Body of pancreas (tissue), 4 donors: ENCODE data around the gene LETM1. TPM values are rescaled to one million over a fixed set of nuclear protein-coding genes. Genes with fewer than 3 reads are reported as not detected.
A peak's percentile ranks its signal among the peaks of the same experiment; 100 is the strongest.

Source experiments
- ATAC-seq: fragments of 150-250 bp; one replicate; pipeline ENCODE4 v1.9.1; 2016
- DNase-seq, 4 donors: peaks; one replicate each; pipeline ENCODE4 v3.0.0-alpha.2; 2019
- H3K27ac ChIP-seq, 4 donors: fragments of 200-600 bp; sonication (generic); 1 replicate in 3 of 4; 2 replicates in 1 of 4; pipeline versions ENCODE4 v1.5.1 to v1.6.1; 2016 to 2019; ENCODE audit warnings: mild to moderate bottlenecking in 1 of 4, mixed read lengths in 1 of 4, moderate library complexity in 1 of 4
- H3K27me3 ChIP-seq, 2 donors: fragments of 200-600 bp; sonication (generic); one replicate each; pipeline ENCODE4 v1.6.0; 2016; ENCODE audit warnings: mild to moderate bottlenecking in 1 of 2
- H3K36me3 ChIP-seq, 2 donors: fragments of 200-600 bp; sonication (generic); replicated peaks in 1 of 2; 2 replicates each; pipeline ENCODE4 v1.5.1; 2016; ENCODE audit warnings: low read depth in 2 of 2; ENCODE audit not compliant: insufficient read depth in 1 of 2
- H3K4me1 ChIP-seq: fragments of 200-600 bp; sonication (generic); one replicate; pipeline ENCODE4 v1.6.0; 2016
- H3K4me3 ChIP-seq, 2 donors: fragments of 200-600 bp; sonication (generic); 1 replicate in 1 of 2; 2 replicates in 1 of 2; pipeline ENCODE4 v1.5.1; 2016 to 2019
- H3K9me3 ChIP-seq, 3 donors: fragments of 200-600 bp; sonication (generic); 1 replicate in 2 of 3; 2 replicates in 1 of 3; pipeline ENCODE4 v1.5.1; 2016
- CTCF ChIP-seq, 7 experiments: fragments of 450-650 bp in 4 of 7; fragments of 200-600 bp in 3 of 7; sonication (generic) in 3 of 7; IDR thresholded peaks; one replicate each; pipeline ENCODE4 v1.5.1; 2016 to 2019; ENCODE audit warnings: antibody characterized with exemption in 7 of 7
- POLR2A ChIP-seq, 3 donors: fragments of 450-650 bp; IDR thresholded peaks; one replicate each; pipeline ENCODE4 v1.6.1; 2016; ENCODE audit warnings: antibody characterized with exemption in 3 of 3, mild to moderate bottlenecking in 2 of 3
- WGBS, 2 donors: methylation state at CpG; one replicate each; pipeline ENCODE4 v1.1.5; 2017; 5-methylcytosine and 5-hydroxymethylcytosine counted together
- intact Hi-C: fragments of 100-400 bp; cut with DNase I; formaldehyde crosslinking; loops from one replicate; pipeline ENCODE4 v1.15.1; 2023
- total RNA-seq, 2 donors: library from RNA; depleted of rRNA; stranded (reverse); fragments of >200 nt; gene quantifications; one replicate each; pipeline ENCODE4 v1.1.0, GENCODE V29; 2016

Gene LETM1
- total RNA-seq, 2 donors from 2014 or later, result 23.3 to 52.4 TPM

GRCh38 chr4:1789552-1789951, 66.4 kb downstream of the LETM1 start:
- Histone ChIP-seq H3K9me3 (no peaks in the 10 kb centered on the region), H3K27ac (no peak overlapping the region), H3K27me3 (peaks cover 0 to 5% of the 10 kb centered on the region in 2 donors), H3K36me3 (no peaks in the 10 kb centered on the region), H3K4me1 (peaks cover 40% of the 10 kb centered on the region), H3K4me3 (no peak overlapping the region)
- no peak for DNase-seq
- no peak for ATAC-seq
- intact Hi-C loops, result no loop called here
- 79 to 87% methylated on average over 11 to 13 of the region's 21 CpGs for WGBS, 2 donors
- no peak for TF ChIP-seq POLR2A (IDR thresholded peaks at IDR 0.05)
- no peak for TF ChIP-seq CTCF (IDR thresholded peaks at IDR 0.05)

DNA sequence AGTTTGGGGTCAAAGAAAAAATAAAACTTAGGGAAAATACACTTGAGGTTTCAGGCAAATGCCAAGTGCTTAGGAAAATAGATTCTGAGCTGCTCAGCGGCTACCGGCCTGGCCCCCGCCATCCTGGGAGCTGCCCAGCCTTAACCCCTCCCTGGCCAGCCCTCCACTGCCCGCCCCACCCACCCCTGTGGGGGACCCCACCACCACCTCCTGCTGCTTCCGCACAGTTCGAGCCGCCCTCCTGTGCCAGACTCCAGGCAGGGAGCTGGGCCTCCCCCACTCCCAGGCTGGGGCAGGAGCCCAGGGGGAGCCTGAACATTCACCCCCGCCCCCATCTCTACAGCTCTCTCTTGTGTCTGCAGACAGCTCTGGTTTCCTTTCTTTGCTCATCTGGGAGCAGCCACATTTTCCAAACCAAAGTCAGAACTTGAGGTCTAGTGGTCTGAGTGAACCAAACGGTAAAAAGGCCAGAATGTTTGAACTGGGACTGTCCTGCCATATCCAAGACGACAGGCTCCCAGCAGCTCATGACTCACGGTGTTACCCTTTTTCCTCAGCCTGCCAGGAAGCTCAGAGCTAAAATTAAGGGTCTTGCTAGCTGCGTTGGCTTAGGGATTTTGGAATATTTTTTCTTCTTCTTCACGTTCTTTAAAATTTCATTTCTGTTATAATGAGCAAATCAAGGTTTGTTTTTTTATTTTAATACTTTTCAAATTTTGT, 67.5 kb downstream of the LETM1 start:
- 73 to 77% methylated on average over 13 of the region's 13 CpGs for WGBS, 2 donors
- Histone ChIP-seq H3K27me3 (no peaks in the 10 kb centered on the region), H3K36me3 (no peaks in the 10 kb centered on the region), H3K4me3 (no peak overlapping the region), H3K4me1 (peaks cover 33% of the 10 kb centered on the region), H3K27ac (no peak overlapping the region), H3K9me3 (no peaks in the 10 kb centered on the region)
- intact Hi-C loops, result no loop called here
- TF ChIP-seq CTCF (IDR thresholded peaks at IDR 0.05), result no peak
- TF ChIP-seq POLR2A (IDR thresholded peaks at IDR 0.05), result no peak
- ATAC-seq (no peak), DNase-seq (no peak)

GRCh38 chr4:1787411-1788077, 68.4 kb downstream of the LETM1 start:
- no peak for DNase-seq
- no peak for ATAC-seq
- TF ChIP-seq POLR2A (IDR thresholded peaks at IDR 0.05), result no peak
- TF ChIP-seq CTCF (IDR thresholded peaks at IDR 0.05), result no peak
- Histone ChIP-seq H3K27me3 (no peaks in the 10 kb centered on the region), H3K27ac (no peak overlapping the region), H3K4me3 (no peak overlapping the region), H3K4me1 (peaks cover 30% of the 10 kb centered on the region), H3K36me3 (no peaks in the 10 kb centered on the region), H3K9me3 (no peaks in the 10 kb centered on the region)
- 64 to 69% methylated on average over 21 to 24 of the region's 25 CpGs for WGBS, 2 donors
- intact Hi-C loops, result no loop called here

DNA sequence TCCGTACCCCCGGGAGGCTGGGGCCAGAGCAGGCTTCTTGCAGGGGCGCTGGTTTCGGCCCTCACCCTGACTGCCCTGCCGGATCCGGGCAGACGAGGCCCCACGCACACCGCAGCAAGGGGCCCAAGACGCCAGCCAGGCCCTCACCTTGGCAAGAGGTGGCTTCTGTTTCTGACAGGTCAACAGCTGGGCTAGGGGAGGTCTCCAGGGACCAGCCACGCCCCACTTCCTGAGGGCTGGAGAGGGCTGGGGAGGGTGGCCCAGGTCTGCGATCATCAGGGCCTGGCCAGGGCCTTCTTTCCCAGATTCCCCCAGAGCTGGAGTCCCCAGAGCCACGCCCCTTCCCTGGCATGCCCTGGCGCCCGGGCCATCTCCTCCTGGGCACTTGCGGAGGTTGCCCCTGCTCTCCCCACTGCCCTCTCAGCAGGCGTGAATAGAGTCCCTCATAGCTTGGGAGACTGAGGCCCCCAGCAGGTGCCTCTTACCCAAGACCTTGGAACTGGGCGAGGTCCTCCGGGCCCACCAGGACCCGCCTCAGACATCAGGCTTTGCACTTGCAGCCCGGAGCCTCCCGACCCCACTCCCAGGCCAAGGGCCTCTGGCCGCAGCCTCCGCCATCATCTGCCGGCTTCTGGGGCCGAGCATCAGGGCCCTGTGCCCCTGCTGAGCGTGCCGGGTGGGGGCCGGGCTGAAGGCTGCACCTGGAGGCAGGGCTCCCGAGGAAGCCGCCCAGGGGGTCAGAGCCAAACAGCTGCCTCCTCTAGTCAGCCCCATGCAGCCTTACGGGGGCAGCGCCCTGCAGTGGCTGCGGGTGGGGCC, 69.2 kb downstream of the LETM1 start:
- ATAC-seq (peak; percentile 14), DNase-seq (peak in 1 of 4 donors; percentile 50)
- H3K27me3 ChIP-seq, result no peaks in the 10 kb centered on the region
- H3K36me3 ChIP-seq, result no peaks in the 10 kb centered on the region
- H3K4me3 ChIP-seq, result no peak overlapping the region
- no peaks in the 10 kb centered on the region for H3K9me3 ChIP-seq
- intact Hi-C loops, result no loop called here
- WGBS, 2 donors, result 77 to 100% methylated on average over 1 to 26 of the region's 34 CpGs
- H3K4me1 ChIP-seq, result peaks cover 22% of the 10 kb centered on the region
- TF ChIP-seq CTCF (IDR thresholded peaks at IDR 0.05) (no peak), POLR2A (IDR thresholded peaks at IDR 0.05) (no peak)
- H3K27ac ChIP-seq, result peak overlapping the region in 2 of 4 donors; percentile 21 to 44
